ENCODE measurements around the gene NSUN7.

- TF ChIP-seq CTCF (IDR thresholded peaks at IDR 0.05), result no peak
- TF ChIP-seq POLR2A (IDR thresholded peaks at IDR 0.05), result no peak
Measured at GRCh38 chr4:40737879-40738278, 11.9 kb upstream of the NSUN7 start.
